ENCODE results near the gene PLEKHA1. TPM values are rescaled to one million over a fixed set of nuclear protein-coding genes. Genes with fewer than 3 reads are reported as not detected.

The PLEKHA1 gene
- total and polyA plus RNA-seq, 2 donors (not counting 3 experiments of a cell fraction or from before 2014, with no cell fraction given), result 21.6 to 58.8 TPM

- FAIRE-seq, result no peak
- intact Hi-C loops (cut with micrococcal nuclease), result loop anchor here (10.0 kb wide), 1 partner anchor 1946 kb away; the partner anchor contains the start of gene OAT
These were observed 93.9 kb downstream of the PLEKHA1 start for GRCh38 chr10:122468307-122468925.

More at GRCh38 chr10:122468307-122468925, 93.9 kb downstream of the PLEKHA1 start:
- H4K20me1 ChIP-seq (replicated peaks; ENCODE audit: control insufficient read depth, extremely low read depth, insufficient read depth, low read length), result no peaks in the 10 kb centered on the region
- H3K79me2 ChIP-seq (ENCODE audit: control insufficient read depth, insufficient read depth, low read length), result peaks cover 17% of the 10 kb centered on the region
- H3K4me3 ChIP-seq (replicated peaks in 1 of 3; ENCODE audit: insufficient read depth in 1 of 3, low read depth in 1 of 3, low read length in 3 of 3), result no peak overlapping the region
- no peaks in the 10 kb centered on the region for H3K9me1 ChIP-seq (replicated peaks; ENCODE audit: control insufficient read depth, extremely low read depth, insufficient read depth, low read length)
- no peaks in the 10 kb centered on the region for H3K36me3 ChIP-seq (ENCODE audit: control insufficient read depth in 2 of 2, extremely low read depth in 1 of 2, insufficient read depth in 2 of 2, low read length in 2 of 2)
- no peak overlapping the region for H3K9ac ChIP-seq (replicated peaks; ENCODE audit: extremely low read depth, insufficient read depth, low read length)
- dilution Hi-C loops (cut with MboI; ENCODE audit: extremely low pct_ligation_motif_present, low sequenced_read_pairs), result no loop called here
- POLR2A ChIA-PET, result interaction anchor here (0.8 kb wide), 1 partner anchor 686 kb away, joined by 3 read pairs; the partner anchor contains the start of gene BUB3
- H3K4me1 ChIP-seq (ENCODE audit: control insufficient read depth, extremely low read depth, insufficient read depth, low read length), result peaks cover 22% of the 10 kb centered on the region
- no peak overlapping the region for H2AFZ ChIP-seq (ENCODE audit: low read depth, low read length)
- no TSS peak for BruUV-seq (replicated peaks)
- CTCF ChIA-PET, result interaction anchor here (1.1 to 1.7 kb wide), 7 partner anchors 10 to 189 kb away, joined by 3 to 19 read pairs (median 4); no protein-coding TSS in a partner anchor
- peak overlapping the region; percentile 26 for H3K4me2 ChIP-seq (ENCODE audit: insufficient read depth, low read length)
- no peak for DNase-seq (ENCODE audit: low read depth, low spot score)
- H3K27ac ChIP-seq (ENCODE audit: insufficient read depth, low read depth, low read length), result peak overlapping the region; percentile 32
- H3K27me3 ChIP-seq (ENCODE audit: control insufficient read depth in 2 of 2, insufficient read depth in 2 of 2, low read length in 2 of 2), result no peaks in the 10 kb centered on the region
- TF ChIP-seq JUN (IDR thresholded peaks at IDR 0.05; ENCODE audit: borderline replicate concordance, insufficient read depth, insufficient read length, low read depth), result no peak
- TF ChIP-seq CTCF (IDR thresholded peaks at IDR 0.05; ENCODE audit: extremely low read depth in 1 of 2, insufficient read depth in 1 of 2, low read depth in 1 of 2, low read length in 2 of 2), result no peak
- TF ChIP-seq MAX (IDR thresholded peaks at IDR 0.05; ENCODE audit: insufficient read depth, insufficient read length), result no peak
- TF ChIP-seq GATA2 (IDR thresholded peaks at IDR 0.05; ENCODE audit: insufficient read depth, insufficient read length, low read depth, low read length), result no peak
- no peak for TF ChIP-seq POLR2A (IDR thresholded peaks at IDR 0.05; ENCODE audit: low read depth, low read length)
- H3K9me3 ChIP-seq (replicated peaks; ENCODE audit: control insufficient read depth, insufficient read depth, low read length), result no peaks in the 10 kb centered on the region
